ENCODE results near the gene CTNNA2. TPM values are rescaled to one million over a fixed set of nuclear protein-coding genes. Genes with fewer than 3 reads are reported as not detected.

CTNNA2 gene
- total and polyA plus RNA-seq, 9 of the 15 experiments (the other 6 are each of a cell fraction or from before 2014, with no cell fraction given) = 0.03 to 0.40 (median 0.15) TPM

GRCh38 chr2:80154231-80154915, 641.5 kb downstream of the CTNNA2 start:
- FAIRE-seq (peak; percentile 51), DNase-seq (ENCODE audit: extremely low read depth in 1 of 4, low spot score in 3 of 4) (peak; percentile 41 to 80 (median 50)), ATAC-seq (peak; percentile 77)
- peak overlapping the region; percentile 77 for H3K27ac ChIP-seq (ENCODE audit: extremely low read depth, low read depth, low read length)
- H4K20me1 ChIP-seq (replicated peaks; ENCODE audit: control insufficient read depth, insufficient read depth, low read length) = no peaks in the 10 kb centered on the region
- no peaks in the 10 kb centered on the region for H3K79me2 ChIP-seq (ENCODE audit: control insufficient read depth, insufficient read depth, low read length)
- BruUV-seq (replicated peaks) = no TSS peak
- no peaks in the 10 kb centered on the region for H3K9me1 ChIP-seq (ENCODE audit: control insufficient read depth, insufficient read depth, low read length)
- ChIA-PET CTCF (ENCODE audit: low intra/inter-chr PET ratio) (no interaction called here), POLR2A (interaction anchor here (0.6 to 2.4 kb wide), 4 partner anchors 10 to 228 kb away, joined by 3 to 13 read pairs (median 3); no protein-coding TSS in a partner anchor)
- peak overlapping the region; percentile 37 for H3K4me2 ChIP-seq (ENCODE audit: insufficient read depth, low read length)
- peak overlapping the region; percentile 85 for H2AFZ ChIP-seq (ENCODE audit: low read depth, low read length)
- in situ Hi-C loops (cut with MboI) (no loop called here), intact Hi-C loops (cut with micrococcal nuclease) (no loop called here)
- peaks cover 7 to 25% of the 10 kb centered on the region in 2 experiments; a peak in 4 of 5 replicates for H3K4me1 ChIP-seq (replicated peaks in 1 of 2; ENCODE audit: control insufficient read depth in 2 of 2, insufficient read depth in 2 of 2, low read length in 2 of 2)
- 0% methylated on average over 7 of the region's 7 CpGs for WGBS (ENCODE audit: insufficient coverage, low coverage, missing lambda C conversion rate)
- peak overlapping the region in 1 of 2 experiments; percentile 59; a peak in 2 of 4 replicates for H3K9ac ChIP-seq (ENCODE audit: insufficient read depth in 1 of 2, low read depth in 2 of 2, low read length in 2 of 2)
- no peak overlapping the region for H3K4me3 ChIP-seq
- no peaks in the 10 kb centered on the region for H3K36me3 ChIP-seq (ENCODE audit: control insufficient read depth, insufficient read depth, low read length)
- no peaks in the 10 kb centered on the region for H3K9me3 ChIP-seq (replicated peaks; ENCODE audit: control insufficient read depth, insufficient read depth, low read depth, low read length)
- no peaks in the 10 kb centered on the region for H3K27me3 ChIP-seq (ENCODE audit: control insufficient read depth in 2 of 2, insufficient read depth in 2 of 2, low read length in 2 of 2)
- no peak for TF ChIP-seq ETV6 (IDR thresholded peaks at IDR 0.05; ENCODE audit: borderline replicate concordance in 1 of 2, low read depth in 2 of 2, low read length in 1 of 2)
- TF ChIP-seq ETV6 (CRISPR knock-in tag; IDR thresholded peaks at IDR 0.05; ENCODE audit: borderline replicate concordance) = no peak
- TF ChIP-seq PRPF4 (IDR thresholded peaks at IDR 0.05; ENCODE audit: insufficient read depth, low read depth, low read length, poor library complexity, severe bottlenecking) = no peak
- TF ChIP-seq, protein P1, sequence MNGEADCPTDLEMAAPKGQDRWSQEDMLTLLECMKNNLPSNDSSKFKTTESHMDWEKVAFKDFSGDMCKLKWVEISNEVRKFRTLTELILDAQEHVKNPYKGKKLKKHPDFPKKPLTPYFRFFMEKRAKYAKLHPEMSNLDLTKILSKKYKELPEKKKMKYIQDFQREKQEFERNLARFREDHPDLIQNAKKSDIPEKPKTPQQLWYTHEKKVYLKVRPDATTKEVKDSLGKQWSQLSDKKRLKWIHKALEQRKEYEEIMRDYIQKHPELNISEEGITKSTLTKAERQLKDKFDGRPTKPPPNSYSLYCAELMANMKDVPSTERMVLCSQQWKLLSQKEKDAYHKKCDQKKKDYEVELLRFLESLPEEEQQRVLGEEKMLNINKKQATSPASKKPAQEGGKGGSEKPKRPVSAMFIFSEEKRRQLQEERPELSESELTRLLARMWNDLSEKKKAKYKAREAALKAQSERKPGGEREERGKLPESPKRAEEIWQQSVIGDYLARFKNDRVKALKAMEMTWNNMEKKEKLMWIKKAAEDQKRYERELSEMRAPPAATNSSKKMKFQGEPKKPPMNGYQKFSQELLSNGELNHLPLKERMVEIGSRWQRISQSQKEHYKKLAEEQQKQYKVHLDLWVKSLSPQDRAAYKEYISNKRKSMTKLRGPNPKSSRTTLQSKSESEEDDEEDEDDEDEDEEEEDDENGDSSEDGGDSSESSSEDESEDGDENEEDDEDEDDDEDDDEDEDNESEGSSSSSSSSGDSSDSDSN (IDR thresholded peaks at IDR 0.05; ENCODE audit: borderline replicate concordance in 1 of 2, low read depth in 2 of 2, low read length in 2 of 2) = no peak
- 0 out of 2 replicates have a peak, but pooled peaks have one; percentile 1 for TF ChIP-seq ZNF316 (IDR thresholded peaks at IDR 0.05)
- no peak for TF ChIP-seq HNRNPLL (IDR thresholded peaks at IDR 0.05; ENCODE audit: low read depth, low read length, poor library complexity, severe bottlenecking)
- TF ChIP-seq CSDE1 (IDR thresholded peaks at IDR 0.05) = no peak
- no peak for TF ChIP-seq TARDBP (IDR thresholded peaks at IDR 0.05)
- no peak for TF ChIP-seq CBX3 (IDR thresholded peaks at IDR 0.05; ENCODE audit: borderline replicate concordance in 1 of 2, low read length in 2 of 2)
- TF ChIP-seq THRA (IDR thresholded peaks at IDR 0.05) = no peak
- TF ChIP-seq CXXC5 (CRISPR knock-in tag; IDR thresholded peaks at IDR 0.05) = peak; percentile 50
- no peak for TF ChIP-seq MTA1 (IDR thresholded peaks at IDR 0.05; ENCODE audit: borderline replicate concordance)
- no peak for TF ChIP-seq SIN3B (IDR thresholded peaks at IDR 0.05; ENCODE audit: low read depth)
- TF ChIP-seq RAD51 (IDR thresholded peaks at IDR 0.05; ENCODE audit: borderline replicate concordance, low read depth) = peak; percentile 11; the same call in 1 of the 2 replicates
- TF ChIP-seq ZNF232 (CRISPR knock-in tag; IDR thresholded peaks at IDR 0.05) = no peak
- TF ChIP-seq FIP1L1 (IDR thresholded peaks at IDR 0.05; ENCODE audit: low read depth, low read length, poor library complexity, severe bottlenecking) = no peak
- TF ChIP-seq ZNF589 (CRISPR knock-in tag; IDR thresholded peaks at IDR 0.05; ENCODE audit: low read depth) = 0 out of 2 replicates have a peak, but pooled peaks have one; percentile 10
- no peak for TF ChIP-seq SNAPC5 (CRISPR knock-in tag; IDR thresholded peaks at IDR 0.05)
- peak; percentile 75 for TF ChIP-seq CBFA2T3 (IDR thresholded peaks at IDR 0.05)

Data from K562 (cell line).